Measurements from ENCODE around the gene NLRP6. TPM values are rescaled to one million over a fixed set of nuclear protein-coding genes. Genes with fewer than 3 reads are reported as not detected.

Gene NLRP6
- total RNA-seq, 1 donor from 2014 or later: 0.49 TPM

- no peaks in the 10 kb centered on the region for H3K36me3 ChIP-seq
- no peak for TF ChIP-seq POLR2AphosphoS5 (IDR thresholded peaks at IDR 0.05; ENCODE audit: insufficient read depth in 1 of 2, low read depth in 1 of 2)
- TF ChIP-seq POLR2A (IDR thresholded peaks at IDR 0.05): no peak
- no peak for TF ChIP-seq CTCF (IDR thresholded peaks at IDR 0.05)
- peaks cover 29% of the 10 kb centered on the region for H3K27me3 ChIP-seq
- no peak overlapping the region for H3K4me3 ChIP-seq
- no peak for DNase-seq (ENCODE audit: extremely low spot score in 2 of 2)
- intact Hi-C loops (cut with DNase I): no loop called here
- H3K4me1 ChIP-seq: peaks cover 21% of the 10 kb centered on the region
- no peaks in the 10 kb centered on the region for H3K9me3 ChIP-seq
- H3K27ac ChIP-seq: no peak overlapping the region
Observed at GRCh38 chr11:282171-282570, 4.0 kb downstream of the NLRP6 start.

- Histone ChIP-seq H3K27ac (no peak overlapping the region), H3K9me3 (no peaks in the 10 kb centered on the region), H3K36me3 (no peaks in the 10 kb centered on the region), H3K4me1 (peaks cover 24% of the 10 kb centered on the region), H3K4me3 (no peak overlapping the region), H3K27me3 (peaks cover 29% of the 10 kb centered on the region)
- no peak for DNase-seq (ENCODE audit: extremely low spot score in 2 of 2)
- intact Hi-C loops (cut with DNase I): no loop called here
- no peak for TF ChIP-seq CTCF (IDR thresholded peaks at IDR 0.05)
- no peak for TF ChIP-seq POLR2A (IDR thresholded peaks at IDR 0.05)
- no peak for TF ChIP-seq POLR2AphosphoS5 (IDR thresholded peaks at IDR 0.05; ENCODE audit: insufficient read depth in 1 of 2, low read depth in 1 of 2)
Observed at GRCh38 chr11:282630-283360, 4.6 kb downstream of the NLRP6 start.

GRCh38 chr11:283405-284104 lies 5.3 kb downstream of the NLRP6 start:
- intact Hi-C loops (cut with DNase I): no loop called here
- no peak for TF ChIP-seq POLR2A (IDR thresholded peaks at IDR 0.05)
- no peak for TF ChIP-seq CTCF (IDR thresholded peaks at IDR 0.05)
- TF ChIP-seq POLR2AphosphoS5 (IDR thresholded peaks at IDR 0.05; ENCODE audit: insufficient read depth in 1 of 2, low read depth in 1 of 2): no peak

GRCh38 chr11:284105-285020 lies 6.2 kb downstream of the NLRP6 start:
- peaks cover 24% of the 10 kb centered on the region for H3K27me3 ChIP-seq
- intact Hi-C loops (cut with DNase I): no loop called here
- H3K27ac ChIP-seq: no peak overlapping the region
- TF ChIP-seq POLR2A (IDR thresholded peaks at IDR 0.05) (no peak), POLR2AphosphoS5 (IDR thresholded peaks at IDR 0.05; ENCODE audit: insufficient read depth in 1 of 2, low read depth in 1 of 2) (no peak), CTCF (IDR thresholded peaks at IDR 0.05) (no peak)
- no peak overlapping the region for H3K4me3 ChIP-seq
- no peaks in the 10 kb centered on the region for H3K36me3 ChIP-seq
- H3K9me3 ChIP-seq: no peaks in the 10 kb centered on the region
- peaks cover 29% of the 10 kb centered on the region for H3K4me1 ChIP-seq
- no peak for DNase-seq (ENCODE audit: extremely low spot score in 2 of 2)

More at GRCh38 chr11:283405-284104, 5.3 kb downstream of the NLRP6 start:
- no peak overlapping the region for H3K4me3 ChIP-seq
- no peaks in the 10 kb centered on the region for H3K36me3 ChIP-seq
- H3K4me1 ChIP-seq: peaks cover 31% of the 10 kb centered on the region
- H3K27ac ChIP-seq: no peak overlapping the region
- H3K27me3 ChIP-seq: peaks cover 29% of the 10 kb centered on the region
- H3K9me3 ChIP-seq: no peaks in the 10 kb centered on the region
- no peak for DNase-seq (ENCODE audit: extremely low spot score in 2 of 2)
